GM23248 (cell line): ENCODE measurements around the gene LATS1. TPM values are rescaled to one million over a fixed set of nuclear protein-coding genes. Genes with fewer than 3 reads are reported as not detected.
A peak's percentile ranks its signal among the peaks of the same experiment; 100 is the strongest.

Experiments
- DNase-seq: peaks from one replicate; pipeline ENCODE4 v3.0.0-alpha.2; 2015
- H2AFZ ChIP-seq: fragments of 200-600 bp; sonication (generic); 2 replicates; pipeline ENCODE4 v1.6.1; 2016; ENCODE audit warnings: antibody characterized with exemption
- H3F3A ChIP-seq: fragments of 200-600 bp; sonication (generic); 2 replicates; pipeline ENCODE4 v1.6.1; 2016; ENCODE audit warnings: mild to moderate bottlenecking, antibody characterized with exemption, mixed run types; ENCODE audit not compliant: insufficient read depth
- H3K27ac ChIP-seq: fragments of 200-600 bp; sonication (generic); 2 replicates; pipeline ENCODE4 v1.5.1; 2016; ENCODE audit warnings: mild to moderate bottlenecking
- H3K27me3 ChIP-seq: fragments of 200-600 bp; sonication (generic); replicated peaks from 2 replicates; pipeline ENCODE4 v1.6.1; 2016; ENCODE audit warnings: mild to moderate bottlenecking; ENCODE audit not compliant: insufficient read depth
- H3K36me3 ChIP-seq: fragments of 200-600 bp; sonication (generic); 2 replicates; pipeline ENCODE4 v1.6.1; 2016; ENCODE audit warnings: low read depth, mild to moderate bottlenecking
- H3K4me1 ChIP-seq: fragments of 200-600 bp; sonication (generic); 2 replicates; pipeline ENCODE4 v1.6.1; 2016; ENCODE audit warnings: mild to moderate bottlenecking; ENCODE audit not compliant: insufficient read depth
- H3K4me2 ChIP-seq: fragments of 200-600 bp; sonication (generic); one replicate; pipeline ENCODE4 v1.6.1; 2016; ENCODE audit warnings: mild to moderate bottlenecking; ENCODE audit not compliant: unreplicated experiment
- H3K4me3 ChIP-seq: fragments of 200-600 bp; sonication (generic); 2 replicates; pipeline ENCODE4 v1.5.1; 2016; ENCODE audit warnings: mild to moderate bottlenecking
- H3K79me2 ChIP-seq: fragments of 200-600 bp; sonication (generic); 2 replicates; pipeline ENCODE4 v1.6.1; 2016; ENCODE audit warnings: mild to moderate bottlenecking; ENCODE audit not compliant: insufficient read depth
- H3K9ac ChIP-seq: fragments of 200-600 bp; sonication (generic); 2 replicates; pipeline ENCODE4 v1.6.1; 2016; ENCODE audit warnings: mild to moderate bottlenecking
- H3K9me2 ChIP-seq: fragments of 200-600 bp; sonication (generic); 2 replicates; pipeline ENCODE4 v1.6.1; 2016; ENCODE audit warnings: mixed run types, mild to moderate bottlenecking, moderate library complexity; ENCODE audit not compliant: insufficient read depth
- H3K9me3 ChIP-seq: fragments of 200-600 bp; sonication (generic); one replicate; pipeline ENCODE4 v1.6.1; 2017; ENCODE audit warnings: low read depth
- H4K20me1 ChIP-seq: fragments of 200-600 bp; sonication (generic); 2 replicates; pipeline ENCODE4 v1.6.0; 2016; ENCODE audit not compliant: insufficient read depth
- EZH2 ChIP-seq: fragments of 200-600 bp; sonication (generic); IDR thresholded peaks from 2 replicates; pipeline ENCODE4 v1.6.1; 2018; ENCODE audit warnings: antibody characterized with exemption, mild to moderate bottlenecking; ENCODE audit not compliant: insufficient read depth, poor library complexity, severe bottlenecking
- EZH2phosphoT487 ChIP-seq: fragments of 200-600 bp; sonication (generic); IDR thresholded peaks from 2 replicates; pipeline ENCODE4 v1.6.1; 2018; ENCODE audit warnings: antibody characterized with exemption, moderate library complexity, mild to moderate bottlenecking, low read depth; ENCODE audit not compliant: insufficient read depth
- WGBS, 2 experiments: methylation state at CpG; one replicate each; pipeline ENCODE4 v1.1.6; 2015 to 2017; ENCODE audit warnings: low lambda C conversion rate in 2 of 2, low coverage in 1 of 2; ENCODE audit errors: missing lambda C conversion rate in 2 of 2; 5-methylcytosine and 5-hydroxymethylcytosine counted together
- in situ Hi-C: fragments of 300-500 bp; cut with MboI; formaldehyde crosslinking; loops from 2 replicates; pipeline ENCODE4 v1.15.0; 2020
- polyA plus RNA-seq: library from polyadenylated mRNA; unstranded; fragments of >200 nt; fragmentation: Nextera tagmentation; extraction: Ambion mirVana; gene quantifications from 2 replicates; pipeline ENCODE4 v1.2.1, GENCODE V29; 2016
- total RNA-seq: library from RNA; depleted of rRNA; stranded (reverse); fragments of >200 nt; shearing (Covaris generic); gene quantifications from 2 replicates; pipeline ENCODE4 v1.2.3, GENCODE V29; 2014

Gene LATS1
- total and polyA plus RNA-seq, 2 experiments from 2014 or later, result 12.8 to 20.2 TPM

DNA sequence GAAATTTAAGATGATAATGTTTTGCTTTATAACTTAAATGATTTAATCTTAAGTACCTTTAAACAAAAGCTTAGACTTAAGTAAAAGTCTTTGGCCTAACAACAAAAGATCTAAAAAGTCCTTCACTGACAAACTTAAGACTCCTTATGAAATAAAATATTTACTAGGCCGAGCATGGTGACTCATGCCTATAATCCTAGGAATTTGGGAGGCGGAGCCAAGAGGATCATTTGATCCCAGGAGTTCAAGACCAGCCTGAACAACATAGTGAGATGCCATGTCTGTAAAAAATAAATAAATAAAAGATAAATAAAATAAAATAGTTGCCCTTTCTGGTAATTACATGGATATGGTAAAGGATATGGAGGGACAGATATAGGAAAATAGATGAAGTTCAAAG, 81.8 kb downstream of the LATS1 start:
- H3K4me2 ChIP-seq, result no peak overlapping the region
- TF ChIP-seq EZH2phosphoT487, result no peak
- TF ChIP-seq EZH2, result no peak
- no peaks in the 10 kb centered on the region for H3F3A ChIP-seq
- no peak overlapping the region for H3K27ac ChIP-seq
- no peaks in the 10 kb centered on the region for H3K9me3 ChIP-seq
- H3K79me2 ChIP-seq, result peaks cover 62% of the 10 kb centered on the region
- WGBS, 2 experiments, result 53 to 57% methylated on average over 2 of the region's 2 CpGs
- H3K4me1 ChIP-seq, result no peaks in the 10 kb centered on the region
- DNase-seq, result peak; percentile 68
- H3K4me3 ChIP-seq, result no peak overlapping the region
- no peaks in the 10 kb centered on the region for H4K20me1 ChIP-seq
- no peak overlapping the region for H2AFZ ChIP-seq
- no peak overlapping the region for H3K9ac ChIP-seq
- peaks cover 11% of the 10 kb centered on the region; the same call in 1 of the 2 replicates for H3K36me3 ChIP-seq
- no peaks in the 10 kb centered on the region for H3K27me3 ChIP-seq
- H3K9me2 ChIP-seq, result no peaks in the 10 kb centered on the region
- in situ Hi-C loops, result no loop called here

DNA sequence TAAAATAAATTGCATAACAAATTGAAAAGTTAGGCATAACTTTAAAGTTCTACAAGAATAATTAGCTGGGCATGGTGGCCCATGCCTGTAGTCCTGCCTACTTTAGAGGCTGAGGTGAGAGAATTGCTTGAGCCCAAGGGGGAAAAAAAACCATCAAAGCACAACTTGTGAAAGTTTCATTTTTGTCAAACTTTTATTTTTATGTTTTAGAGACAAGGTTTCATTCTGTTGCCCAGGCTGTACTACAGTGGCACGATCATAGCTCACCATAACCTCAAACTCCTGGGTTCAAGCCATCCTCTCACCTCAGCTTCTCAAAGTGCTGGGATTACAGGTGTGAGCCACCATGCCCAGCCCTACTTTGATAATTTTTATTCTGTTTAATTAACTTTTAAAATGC, 83.6 kb downstream of the LATS1 start:
- Histone ChIP-seq H3K4me1 (no peaks in the 10 kb centered on the region), H3K9ac (no peak overlapping the region), H3F3A (no peaks in the 10 kb centered on the region), H3K27ac (no peak overlapping the region), H3K27me3 (no peaks in the 10 kb centered on the region), H3K36me3 (peaks cover 19% of the 10 kb centered on the region; the same call in 1 of the 2 replicates), H3K4me2 (no peak overlapping the region), H2AFZ (no peak overlapping the region), H3K4me3 (no peak overlapping the region), H3K9me2 (no peaks in the 10 kb centered on the region), H4K20me1 (no peaks in the 10 kb centered on the region), H3K79me2 (peaks cover 44% of the 10 kb centered on the region), H3K9me3 (no peaks in the 10 kb centered on the region)
- in situ Hi-C loops, result no loop called here
- DNase-seq, result no peak
- no peak for TF ChIP-seq EZH2
- no peak for TF ChIP-seq EZH2phosphoT487
- WGBS, 2 experiments, result 94 to 100% methylated on average over 1 of the region's 1 CpG

DNA sequence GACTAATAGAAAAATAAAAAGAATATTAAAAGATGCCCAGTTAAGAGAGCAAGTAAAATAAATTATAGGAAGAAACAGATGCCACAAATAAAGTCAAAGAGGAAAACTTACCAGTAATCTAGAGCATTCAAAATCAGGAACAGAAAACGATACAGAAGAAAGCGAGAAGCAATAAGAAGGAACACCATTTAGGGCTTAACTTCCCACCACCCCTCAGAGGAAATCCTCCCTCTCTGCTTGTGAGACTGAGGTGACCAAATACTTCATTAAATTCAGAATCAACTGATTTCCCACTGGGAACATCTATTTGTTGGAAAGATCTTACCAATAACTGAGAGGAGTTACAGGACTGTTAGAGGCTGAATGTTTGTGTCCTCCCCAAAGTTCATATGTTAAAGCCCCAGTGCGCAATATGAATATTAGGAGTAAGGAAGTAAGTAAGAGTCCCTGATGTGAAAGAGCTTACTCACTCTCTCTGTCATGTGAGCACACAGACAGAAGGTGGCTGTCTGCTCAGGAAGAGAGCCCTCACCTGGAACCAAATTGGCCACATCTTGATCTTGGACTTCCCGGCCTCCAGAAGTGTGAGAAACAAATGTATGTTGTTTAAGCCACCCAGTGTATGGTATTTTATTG, 88.9 kb downstream of the LATS1 start:
- no peak for DNase-seq
- no peak overlapping the region for H2AFZ ChIP-seq
- H3K4me1 ChIP-seq, result no peaks in the 10 kb centered on the region
- H3K9me3 ChIP-seq, result no peaks in the 10 kb centered on the region
- H3F3A ChIP-seq, result no peaks in the 10 kb centered on the region
- H3K27ac ChIP-seq, result no peak overlapping the region
- no peak overlapping the region for H3K4me3 ChIP-seq
- H3K27me3 ChIP-seq, result no peaks in the 10 kb centered on the region
- no peak overlapping the region for H3K9ac ChIP-seq
- TF ChIP-seq EZH2, result no peak
- no peak for TF ChIP-seq EZH2phosphoT487
- 97 to 98% methylated on average over 4 of the region's 4 CpGs for WGBS, 2 experiments
- H3K9me2 ChIP-seq, result no peaks in the 10 kb centered on the region
- no peaks in the 10 kb centered on the region for H3K79me2 ChIP-seq
- peaks cover 16% of the 10 kb centered on the region; the same call in 1 of the 2 replicates for H3K36me3 ChIP-seq
- in situ Hi-C loops, result no loop called here
- H4K20me1 ChIP-seq, result no peaks in the 10 kb centered on the region
- no peak overlapping the region for H3K4me2 ChIP-seq

DNA sequence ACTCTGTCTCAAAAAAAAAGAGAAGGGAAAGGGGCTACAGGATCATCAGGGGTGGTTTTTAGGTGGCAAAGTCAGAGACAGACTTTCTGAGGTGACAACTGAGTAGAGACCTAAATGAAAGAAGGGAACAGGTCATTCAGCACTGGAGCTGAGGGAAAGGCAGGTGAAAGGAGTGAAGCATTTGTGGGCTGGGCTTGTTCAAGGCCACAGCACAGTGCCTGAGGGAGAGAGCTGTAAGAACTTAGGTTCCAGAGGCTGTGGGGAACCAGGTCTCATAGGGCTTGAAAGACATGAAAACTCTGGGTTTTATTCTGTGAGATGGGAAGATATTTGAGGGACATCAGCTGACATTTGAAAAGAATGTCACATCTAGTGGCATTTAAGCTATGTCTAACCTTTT, 90.2 kb downstream of the LATS1 start:
- Histone ChIP-seq H4K20me1 (no peaks in the 10 kb centered on the region), H3K79me2 (no peaks in the 10 kb centered on the region), H3K4me1 (no peaks in the 10 kb centered on the region), H2AFZ (no peak overlapping the region), H3K27me3 (no peaks in the 10 kb centered on the region), H3K4me2 (no peak overlapping the region), H3K27ac (no peak overlapping the region), H3K36me3 (peaks cover 25% of the 10 kb centered on the region; the same call in 1 of the 2 replicates), H3K9ac (no peak overlapping the region), H3K9me2 (no peaks in the 10 kb centered on the region), H3K4me3 (no peak overlapping the region), H3F3A (no peaks in the 10 kb centered on the region), H3K9me3 (no peaks in the 10 kb centered on the region)
- DNase-seq, result no peak
- in situ Hi-C loops, result no loop called here
- no peak for TF ChIP-seq EZH2phosphoT487
- no peak for TF ChIP-seq EZH2

DNA sequence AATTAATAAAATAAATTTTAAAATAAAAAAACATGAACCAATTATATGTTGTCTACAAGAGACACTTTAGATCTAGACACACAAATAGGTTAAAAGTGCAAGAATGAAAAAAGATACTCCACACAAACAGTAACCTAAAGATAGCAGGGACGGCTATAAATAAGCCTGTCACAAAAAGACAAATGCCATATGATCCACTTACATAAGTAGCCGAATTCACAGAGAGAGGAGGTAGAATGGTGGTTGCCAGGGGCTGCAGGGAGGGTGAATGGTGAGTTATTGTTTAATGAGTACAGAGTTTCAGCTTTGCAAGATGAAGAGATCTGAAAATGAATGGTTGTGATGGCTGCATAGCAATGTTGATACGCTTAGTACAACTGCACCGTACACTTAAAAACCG, 102.1 kb downstream of the LATS1 start:
- no peak overlapping the region for H3K9ac ChIP-seq
- in situ Hi-C loops, result no loop called here

More for the DNA sequence above, 102.1 kb downstream of the LATS1 start:
- TF ChIP-seq EZH2, result no peak
- TF ChIP-seq EZH2phosphoT487, result no peak
- no peak overlapping the region for H3K4me3 ChIP-seq
- no peak overlapping the region for H2AFZ ChIP-seq
- peaks cover 18% of the 10 kb centered on the region; the same call in 1 of the 2 replicates for H3K36me3 ChIP-seq
- H3K27me3 ChIP-seq, result no peaks in the 10 kb centered on the region
- no peaks in the 10 kb centered on the region for H3K9me3 ChIP-seq
- DNase-seq, result no peak
- no peaks in the 10 kb centered on the region for H3F3A ChIP-seq
- 81 to 86% methylated on average over 5 of the region's 5 CpGs for WGBS, 2 experiments
- H3K27ac ChIP-seq, result no peak overlapping the region
- no peaks in the 10 kb centered on the region for H3K9me2 ChIP-seq
- H3K4me2 ChIP-seq, result no peak overlapping the region
- H3K4me1 ChIP-seq, result no peaks in the 10 kb centered on the region
- H3K79me2 ChIP-seq, result peaks cover 31% of the 10 kb centered on the region
- 0 out of 2 replicates have a peak, but pooled peaks cover 4% of the 10 kb centered on the region for H4K20me1 ChIP-seq
